Right lobe of liver (tissue), 6 donors: ENCODE measurements around the gene EPS8. TPM values are rescaled to one million over a fixed set of nuclear protein-coding genes. Genes with fewer than 3 reads are reported as not detected.

Experiments used
- ATAC-seq, 4 donors: fragments of 200-7000 bp; cut with Tn5 transposase; one replicate each; pipeline ENCODE4 v1.9.1; 2020; ENCODE audit warnings: mild to moderate bottlenecking in 4 of 4, moderate library complexity in 4 of 4
- DNase-seq, 3 donors: peaks; one replicate each; pipeline ENCODE4 v3.0.0-alpha.2; 2020
- H3K27ac ChIP-seq, 3 donors: fragments of 200-600 bp; one replicate each; pipeline ENCODE4 v1.8.0; 2022
- H3K27me3 ChIP-seq, 2 donors: fragments of 200-600 bp; one replicate each; pipeline ENCODE4 v1.8.0; 2022
- H3K36me3 ChIP-seq, 4 donors: fragments of 200-600 bp; sonication (generic) in 1 of 4; one replicate each; pipeline versions ENCODE4 v1.5.1 to v1.8.0; 2017 to 2022; ENCODE audit warnings: control low read depth in 1 of 4
- H3K4me1 ChIP-seq, 4 donors: fragments of 200-600 bp; sonication (generic) in 1 of 4; one replicate each; pipeline versions ENCODE4 v1.5.1 to v1.8.0; 2017 to 2022; ENCODE audit warnings: control low read depth in 1 of 4
- H3K4me3 ChIP-seq, 3 donors: fragments of 200-600 bp; one replicate each; pipeline ENCODE4 v1.8.0; 2022
- H3K9me3 ChIP-seq, 4 donors: fragments of 200-600 bp; sonication (generic) in 1 of 4; one replicate each; pipeline versions ENCODE4 v1.5.1 to v1.8.0; 2017 to 2022; ENCODE audit warnings: control low read depth in 1 of 4
- CTCF ChIP-seq, 4 donors: fragments of 200-600 bp in 3 of 4; fragments of 450-650 bp in 1 of 4; IDR thresholded peaks; one replicate each; pipeline versions ENCODE4 v1.5.1 to v1.8.0; 2016 to 2022; ENCODE audit warnings: antibody characterized with exemption in 4 of 4, mild to moderate bottlenecking in 2 of 4
- POLR2A ChIP-seq: fragments of 450-650 bp; IDR thresholded peaks from one replicate; pipeline ENCODE4 v1.6.1; 2017; ENCODE audit warnings: antibody characterized with exemption, mild to moderate bottlenecking
- WGBS: methylation state at CpG from one replicate; pipeline ENCODE4 v1.1.6; 2018; ENCODE audit warnings: low coverage, low lambda C conversion rate; ENCODE audit not compliant: insufficient coverage; ENCODE audit errors: missing lambda C conversion rate; 5-methylcytosine and 5-hydroxymethylcytosine counted together
- intact Hi-C, 2 donors: fragments of 100-400 bp; cut with DNase I; formaldehyde crosslinking; loops; one replicate each; pipeline versions ENCODE4 v1.11.2 to v1.14.1; 2022
- total RNA-seq, 6 experiments: library from RNA; depleted of rRNA in 2 of 6; stranded (reverse); fragments of >200 nt in 2 of 6; fragmentation: NEBNext Ultra II Directional in 3 of 6; extraction: Animal tissue kit (Norgen Biotek cat#: 25700) in 3 of 6; gene quantifications; one replicate each; pipeline versions ENCODE4 v1.1.0 to v1.2.4, GENCODE V29; 2016 to 2023
- donor health status: DM: no; HTN: yes; CAD: no.
- donor health status: DM: no; HTN: no; CAD: no.
- donor health status: DM: no; HTN: no; CAD: no.
- donor health status: DM: no; HTN: yes; CAD: no.
- donor health status: DM: no; HTN: yes; CAD: no.

Gene EPS8
- total RNA-seq, 6 experiments from 2014 or later, result 21.3 to 44.8 (median 28.2) TPM

DNA sequence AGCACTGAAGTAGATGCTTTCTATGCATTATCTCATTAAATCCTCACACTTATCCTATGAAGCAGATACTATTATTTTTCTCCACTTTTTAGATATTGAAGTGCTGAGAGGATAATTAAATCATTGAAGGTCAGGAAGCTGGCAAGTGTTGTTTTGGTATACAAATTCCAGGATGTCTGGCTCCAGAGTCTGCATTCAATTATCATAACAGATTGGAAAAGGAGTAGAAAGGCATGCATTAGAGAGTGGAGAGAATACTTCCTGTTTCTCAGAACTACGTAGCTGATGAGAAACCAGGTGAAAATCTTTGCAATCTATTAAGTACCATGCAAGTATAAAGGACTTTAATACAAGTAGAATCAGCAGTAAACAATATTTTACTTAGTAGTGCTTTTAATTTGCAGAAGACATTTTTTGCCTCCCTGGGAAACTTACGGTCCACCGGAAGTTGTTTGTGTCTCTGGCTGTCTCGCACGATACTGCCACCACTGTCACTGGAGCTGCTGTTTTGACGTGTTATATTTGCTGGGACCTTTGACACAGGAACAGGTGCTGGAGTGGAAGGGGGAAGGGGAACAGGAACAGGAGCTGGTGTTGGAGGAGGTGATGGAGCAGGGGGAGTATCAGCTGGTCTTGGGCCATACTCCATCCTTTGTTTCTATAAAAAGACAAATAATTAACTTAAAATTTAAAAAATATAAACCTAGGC is 158.0 kb downstream of the EPS8 start:
- Histone ChIP-seq H3K36me3 (no peaks in the 10 kb centered on the region), H3K4me1 (peaks cover 0 to 7% (median 1%) of the 10 kb centered on the region in 4 donors), H3K27me3 (no peaks in the 10 kb centered on the region), H3K9me3 (no peaks in the 10 kb centered on the region), H3K4me3 (no peak overlapping the region), H3K27ac (peak overlapping the region in 1 of 3 donors; percentile 25)
- TF ChIP-seq POLR2A, result no peak
- TF ChIP-seq CTCF (IDR thresholded peaks at IDR 0.05), result no peak
- WGBS, result 70% methylated on average over 6 of the region's 6 CpGs
- ATAC-seq (no peak), DNase-seq (no peak)
- intact Hi-C loops, result no loop called here

DNA sequence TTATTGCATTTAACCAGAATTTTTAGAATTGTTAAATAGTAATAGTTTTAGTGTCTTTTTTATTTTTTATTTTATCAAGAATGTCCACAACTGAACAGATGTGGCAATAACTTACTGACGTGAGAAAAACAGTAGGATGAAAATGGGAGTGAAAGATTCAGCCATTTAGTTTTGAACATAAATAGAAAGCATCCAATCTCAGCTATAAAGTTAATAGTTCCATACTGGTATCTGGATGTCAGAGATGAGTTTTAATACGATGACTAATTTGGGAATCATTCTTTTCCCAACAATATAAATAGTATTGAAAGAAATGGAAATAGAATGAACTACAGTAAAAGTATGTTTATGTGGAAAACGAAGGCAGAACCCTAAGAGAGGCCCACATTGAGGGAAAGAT is 159.4 kb downstream of the EPS8 start:
- Histone ChIP-seq H3K36me3 (no peaks in the 10 kb centered on the region), H3K27ac (peak overlapping the region; percentile 1 to 50 (median 43)), H3K4me1 (peaks cover 0 to 7% (median 1%) of the 10 kb centered on the region in 4 donors), H3K4me3 (no peak overlapping the region), H3K9me3 (no peaks in the 10 kb centered on the region), H3K27me3 (no peaks in the 10 kb centered on the region)
- 62% methylated on average over 3 of the region's 3 CpGs for WGBS
- TF ChIP-seq POLR2A (no peak), CTCF (IDR thresholded peaks at IDR 0.05) (no peak)
- DNase-seq (no peak), ATAC-seq (no peak)
- intact Hi-C loops, result no loop called here

- peak; percentile 96 to 97 (median 97) for ATAC-seq
- Histone ChIP-seq H3K27me3 (no peaks in the 10 kb centered on the region), H3K9me3 (no peaks in the 10 kb centered on the region), H3K4me1 (peaks cover 0 to 7% (median 1%) of the 10 kb centered on the region in 4 donors), H3K27ac (peak overlapping the region; percentile 43 to 58 (median 50)), H3K36me3 (no peaks in the 10 kb centered on the region), H3K4me3 (no peak overlapping the region)
- TF ChIP-seq POLR2A, result no peak
- no peak for TF ChIP-seq CTCF (IDR thresholded peaks at IDR 0.05)
- DNase-seq, result peak in 1 of 3 donors; percentile 71
- WGBS, result 4% methylated on average over 5 of the region's 5 CpGs
- intact Hi-C loops, result no loop called here
These were observed 160.1 kb downstream of the EPS8 start for GRCh38 chr12:15629108-15629507.

GRCh38 chr12:15627995-15628945 is 160.9 kb downstream of the EPS8 start:
- H3K9me3 ChIP-seq, result no peaks in the 10 kb centered on the region
- H3K4me1 ChIP-seq, result peaks cover 0 to 7% (median 1%) of the 10 kb centered on the region in 4 donors
- peaks cover 0 to under 1% (median 0%) of the 10 kb centered on the region in 4 donors for H3K36me3 ChIP-seq
- H3K27ac ChIP-seq, result peak overlapping the region; percentile 43 to 58 (median 50)
- TF ChIP-seq CTCF (IDR thresholded peaks at IDR 0.05) (no peak), POLR2A (no peak)
- WGBS, result 59% methylated on average over 4 of the region's 4 CpGs
- ATAC-seq, result no peak
- no peak for DNase-seq
- H3K27me3 ChIP-seq, result no peaks in the 10 kb centered on the region
- H3K4me3 ChIP-seq, result no peak overlapping the region
- intact Hi-C loops, result no loop called here
